ENCODE measurements around the gene BTNL8.

DNA sequence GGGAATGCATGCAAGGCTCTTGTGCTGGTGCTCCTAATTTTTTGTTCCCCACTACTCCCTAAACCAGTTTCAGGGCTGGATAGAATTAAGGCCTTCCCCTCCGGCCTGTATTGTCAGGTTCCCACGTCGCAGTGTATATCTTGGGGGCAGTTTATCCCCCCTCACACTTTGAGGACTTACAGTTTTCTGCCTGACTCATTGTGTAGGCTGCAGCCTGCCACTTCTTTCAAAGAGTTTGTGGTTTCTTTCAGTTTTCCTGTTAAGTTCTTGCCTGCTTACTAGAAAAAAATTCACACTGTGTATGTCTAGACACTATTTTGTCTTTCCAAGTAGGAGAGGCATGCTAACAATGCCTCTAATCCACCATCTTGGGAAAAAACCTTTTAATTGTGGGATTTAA is 61.2 kb downstream of the BTNL8 start:
- TF ChIP-seq, protein P1, sequence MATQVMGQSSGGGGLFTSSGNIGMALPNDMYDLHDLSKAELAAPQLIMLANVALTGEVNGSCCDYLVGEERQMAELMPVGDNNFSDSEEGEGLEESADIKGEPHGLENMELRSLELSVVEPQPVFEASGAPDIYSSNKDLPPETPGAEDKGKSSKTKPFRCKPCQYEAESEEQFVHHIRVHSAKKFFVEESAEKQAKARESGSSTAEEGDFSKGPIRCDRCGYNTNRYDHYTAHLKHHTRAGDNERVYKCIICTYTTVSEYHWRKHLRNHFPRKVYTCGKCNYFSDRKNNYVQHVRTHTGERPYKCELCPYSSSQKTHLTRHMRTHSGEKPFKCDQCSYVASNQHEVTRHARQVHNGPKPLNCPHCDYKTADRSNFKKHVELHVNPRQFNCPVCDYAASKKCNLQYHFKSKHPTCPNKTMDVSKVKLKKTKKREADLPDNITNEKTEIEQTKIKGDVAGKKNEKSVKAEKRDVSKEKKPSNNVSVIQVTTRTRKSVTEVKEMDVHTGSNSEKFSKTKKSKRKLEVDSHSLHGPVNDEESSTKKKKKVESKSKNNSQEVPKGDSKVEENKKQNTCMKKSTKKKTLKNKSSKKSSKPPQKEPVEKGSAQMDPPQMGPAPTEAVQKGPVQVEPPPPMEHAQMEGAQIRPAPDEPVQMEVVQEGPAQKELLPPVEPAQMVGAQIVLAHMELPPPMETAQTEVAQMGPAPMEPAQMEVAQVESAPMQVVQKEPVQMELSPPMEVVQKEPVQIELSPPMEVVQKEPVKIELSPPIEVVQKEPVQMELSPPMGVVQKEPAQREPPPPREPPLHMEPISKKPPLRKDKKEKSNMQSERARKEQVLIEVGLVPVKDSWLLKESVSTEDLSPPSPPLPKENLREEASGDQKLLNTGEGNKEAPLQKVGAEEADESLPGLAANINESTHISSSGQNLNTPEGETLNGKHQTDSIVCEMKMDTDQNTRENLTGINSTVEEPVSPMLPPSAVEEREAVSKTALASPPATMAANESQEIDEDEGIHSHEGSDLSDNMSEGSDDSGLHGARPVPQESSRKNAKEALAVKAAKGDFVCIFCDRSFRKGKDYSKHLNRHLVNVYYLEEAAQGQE (IDR thresholded peaks at IDR 0.05), result no peak
- TF ChIP-seq, protein P2, sequence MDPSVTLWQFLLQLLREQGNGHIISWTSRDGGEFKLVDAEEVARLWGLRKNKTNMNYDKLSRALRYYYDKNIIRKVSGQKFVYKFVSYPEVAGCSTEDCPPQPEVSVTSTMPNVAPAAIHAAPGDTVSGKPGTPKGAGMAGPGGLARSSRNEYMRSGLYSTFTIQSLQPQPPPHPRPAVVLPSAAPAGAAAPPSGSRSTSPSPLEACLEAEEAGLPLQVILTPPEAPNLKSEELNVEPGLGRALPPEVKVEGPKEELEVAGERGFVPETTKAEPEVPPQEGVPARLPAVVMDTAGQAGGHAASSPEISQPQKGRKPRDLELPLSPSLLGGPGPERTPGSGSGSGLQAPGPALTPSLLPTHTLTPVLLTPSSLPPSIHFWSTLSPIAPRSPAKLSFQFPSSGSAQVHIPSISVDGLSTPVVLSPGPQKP (IDR thresholded peaks at IDR 0.05; ENCODE audit: low read depth, low read length), result no peak
- TF ChIP-seq MYC (IDR thresholded peaks at IDR 0.05; ENCODE audit: borderline replicate concordance, low read length) (no peak), GATA3 (IDR thresholded peaks at IDR 0.05; ENCODE audit: borderline replicate concordance) (no peak), POLR2A (IDR thresholded peaks at IDR 0.05; ENCODE audit: low read length) (no peak)
- TF ChIP-seq, protein P3, sequence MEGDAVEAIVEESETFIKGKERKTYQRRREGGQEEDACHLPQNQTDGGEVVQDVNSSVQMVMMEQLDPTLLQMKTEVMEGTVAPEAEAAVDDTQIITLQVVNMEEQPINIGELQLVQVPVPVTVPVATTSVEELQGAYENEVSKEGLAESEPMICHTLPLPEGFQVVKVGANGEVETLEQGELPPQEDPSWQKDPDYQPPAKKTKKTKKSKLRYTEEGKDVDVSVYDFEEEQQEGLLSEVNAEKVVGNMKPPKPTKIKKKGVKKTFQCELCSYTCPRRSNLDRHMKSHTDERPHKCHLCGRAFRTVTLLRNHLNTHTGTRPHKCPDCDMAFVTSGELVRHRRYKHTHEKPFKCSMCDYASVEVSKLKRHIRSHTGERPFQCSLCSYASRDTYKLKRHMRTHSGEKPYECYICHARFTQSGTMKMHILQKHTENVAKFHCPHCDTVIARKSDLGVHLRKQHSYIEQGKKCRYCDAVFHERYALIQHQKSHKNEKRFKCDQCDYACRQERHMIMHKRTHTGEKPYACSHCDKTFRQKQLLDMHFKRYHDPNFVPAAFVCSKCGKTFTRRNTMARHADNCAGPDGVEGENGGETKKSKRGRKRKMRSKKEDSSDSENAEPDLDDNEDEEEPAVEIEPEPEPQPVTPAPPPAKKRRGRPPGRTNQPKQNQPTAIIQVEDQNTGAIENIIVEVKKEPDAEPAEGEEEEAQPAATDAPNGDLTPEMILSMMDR (IDR thresholded peaks at IDR 0.05), result no peak
